ENCODE measurements around the gene MASP1.
"Not testable (repeated sequence)": the region's sequence is repeated elsewhere in the genome, so short reads cannot be mapped to it uniquely, and the experiment has no call there.

The MASP1 gene

DNA sequence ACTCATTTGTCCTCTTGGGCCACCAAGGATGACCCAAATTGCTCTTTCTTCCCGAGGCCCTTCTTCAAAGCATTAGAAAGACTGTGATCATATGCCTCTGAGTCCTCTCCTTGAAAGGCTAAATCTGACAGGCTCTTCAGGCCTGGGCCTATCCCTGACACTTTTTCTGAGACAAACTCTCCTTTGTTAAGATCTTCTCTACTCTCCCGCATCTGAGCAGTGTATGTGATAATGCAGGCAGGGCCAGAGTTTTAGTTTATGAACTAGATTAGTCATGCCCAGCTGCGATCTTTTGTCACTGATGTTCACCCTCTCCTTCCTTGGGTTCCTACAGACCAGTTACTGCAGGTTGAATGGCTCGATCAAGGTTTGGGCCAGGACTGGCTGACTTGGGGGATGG lies 39.2 kb downstream of the MASP1 start:
- H3K36me3 ChIP-seq (ENCODE audit: control insufficient read depth, insufficient read depth, low read length), result no peaks in the 10 kb centered on the region
- 0 out of 2 replicates have a peak, but pooled peaks cover 2% of the 10 kb centered on the region for H3K9me3 ChIP-seq (ENCODE audit: control insufficient read depth, insufficient read depth, low read depth, low read length)
- peaks cover 10% of the 10 kb centered on the region for H3K4me1 ChIP-seq (ENCODE audit: control insufficient read depth, insufficient read depth, low read length)
- H3K27me3 ChIP-seq (ENCODE audit: control insufficient read depth, insufficient read depth, low read length), result no peaks in the 10 kb centered on the region
- H3K27ac ChIP-seq (ENCODE audit: low read depth, low read length), result no peak overlapping the region
- no peak overlapping the region for H3K9ac ChIP-seq (ENCODE audit: low read length)
- no peak overlapping the region for H3K4me3 ChIP-seq (ENCODE audit: low read depth, low read length)

- Histone ChIP-seq H3K27ac (ENCODE audit: low read depth, low read length) (no peak overlapping the region), H3K4me3 (ENCODE audit: low read depth, low read length) (no peak overlapping the region), H3K4me1 (ENCODE audit: control insufficient read depth, insufficient read depth, low read length) (peaks cover 10% of the 10 kb centered on the region), H3K9me3 (ENCODE audit: control insufficient read depth, insufficient read depth, low read depth, low read length) (0 out of 2 replicates have a peak, but pooled peaks cover 2% of the 10 kb centered on the region), H3K9ac (ENCODE audit: low read length) (no peak overlapping the region), H3K27me3 (ENCODE audit: control insufficient read depth, insufficient read depth, low read length) (no peaks in the 10 kb centered on the region), H3K36me3 (ENCODE audit: control insufficient read depth, insufficient read depth, low read length) (no peaks in the 10 kb centered on the region)
These were observed 39.9 kb downstream of the MASP1 start for GRCh38 chr3:187251599-187251998.

GRCh38 chr3:187247398-187247797 lies 44.1 kb downstream of the MASP1 start:
- no peak overlapping the region for H3K27ac ChIP-seq (ENCODE audit: low read depth, low read length)
- no peak overlapping the region for H3K9ac ChIP-seq (ENCODE audit: low read length)
- H3K36me3 ChIP-seq (ENCODE audit: control insufficient read depth, insufficient read depth, low read length), result no peaks in the 10 kb centered on the region
- peaks cover 10% of the 10 kb centered on the region for H3K4me1 ChIP-seq (ENCODE audit: control insufficient read depth, insufficient read depth, low read length)
- H3K9me3 ChIP-seq (ENCODE audit: control insufficient read depth, insufficient read depth, low read depth, low read length), result 0 out of 2 replicates have a peak, but pooled peaks cover 2% of the 10 kb centered on the region
- H3K27me3 ChIP-seq (ENCODE audit: control insufficient read depth, insufficient read depth, low read length), result no peaks in the 10 kb centered on the region
- no peak overlapping the region for H3K4me3 ChIP-seq (ENCODE audit: low read depth, low read length)

GRCh38 chr3:187243933-187244524 lies 47.5 kb downstream of the MASP1 start:
- H3K9me3 ChIP-seq (ENCODE audit: control insufficient read depth, insufficient read depth, low read depth, low read length), result peaks cover 10% of the 10 kb centered on the region
- H3K27ac ChIP-seq (ENCODE audit: low read depth, low read length), result no peak overlapping the region
- no peaks in the 10 kb centered on the region for H3K27me3 ChIP-seq (ENCODE audit: control insufficient read depth, insufficient read depth, low read length)
- H3K4me3 ChIP-seq (ENCODE audit: low read depth, low read length), result no peak overlapping the region
- no peaks in the 10 kb centered on the region for H3K36me3 ChIP-seq (ENCODE audit: control insufficient read depth, insufficient read depth, low read length)
- H3K4me1 ChIP-seq (ENCODE audit: control insufficient read depth, insufficient read depth, low read length), result no peaks in the 10 kb centered on the region
- H3K9ac ChIP-seq (ENCODE audit: low read length), result no peak overlapping the region

- no peaks in the 10 kb centered on the region for H3K4me1 ChIP-seq (ENCODE audit: control insufficient read depth, insufficient read depth, low read length)
- no peaks in the 10 kb centered on the region for H3K36me3 ChIP-seq (ENCODE audit: control insufficient read depth, insufficient read depth, low read length)
- H3K27me3 ChIP-seq (ENCODE audit: control insufficient read depth, insufficient read depth, low read length), result no peaks in the 10 kb centered on the region
- no peak overlapping the region for H3K4me3 ChIP-seq (ENCODE audit: low read depth, low read length)
- peaks cover 10% of the 10 kb centered on the region for H3K9me3 ChIP-seq (ENCODE audit: control insufficient read depth, insufficient read depth, low read depth, low read length)
- H3K9ac ChIP-seq (ENCODE audit: low read length), result no peak overlapping the region
- no peak overlapping the region for H3K27ac ChIP-seq (ENCODE audit: low read depth, low read length)
These were observed 48.6 kb downstream of the MASP1 start for GRCh38 chr3:187242900-187243299.

GRCh38 chr3:187242435-187242834 lies 49.1 kb downstream of the MASP1 start:
- no peaks in the 10 kb centered on the region for H3K4me1 ChIP-seq (ENCODE audit: control insufficient read depth, insufficient read depth, low read length)
- H3K27me3 ChIP-seq (ENCODE audit: control insufficient read depth, insufficient read depth, low read length), result no peaks in the 10 kb centered on the region
- no peak overlapping the region for H3K27ac ChIP-seq (ENCODE audit: low read depth, low read length)
- H3K36me3 ChIP-seq (ENCODE audit: control insufficient read depth, insufficient read depth, low read length), result no peaks in the 10 kb centered on the region
- peaks cover 10% of the 10 kb centered on the region for H3K9me3 ChIP-seq (ENCODE audit: control insufficient read depth, insufficient read depth, low read depth, low read length)
- H3K9ac ChIP-seq (ENCODE audit: low read length), result no peak overlapping the region
- no peak overlapping the region for H3K4me3 ChIP-seq (ENCODE audit: low read depth, low read length)

GRCh38 chr3:187238835-187239234 lies 52.7 kb downstream of the MASP1 start:
- not testable (repeated sequence) for H3K4me3 ChIP-seq (ENCODE audit: low read depth, low read length); H3K36me3 ChIP-seq (ENCODE audit: control insufficient read depth, insufficient read depth, low read length); H3K27ac ChIP-seq (ENCODE audit: low read depth, low read length); H3K9ac ChIP-seq (ENCODE audit: low read length); H3K4me1 ChIP-seq (ENCODE audit: control insufficient read depth, insufficient read depth, low read length); H3K9me3 ChIP-seq (ENCODE audit: control insufficient read depth, insufficient read depth, low read depth, low read length); H3K27me3 ChIP-seq (ENCODE audit: control insufficient read depth, insufficient read depth, low read length)

GRCh38 chr3:187238239-187238638 lies 53.3 kb downstream of the MASP1 start:
- Histone ChIP-seq H3K36me3 (ENCODE audit: control insufficient read depth, insufficient read depth, low read length) (no peaks in the 10 kb centered on the region), H3K9me3 (ENCODE audit: control insufficient read depth, insufficient read depth, low read depth, low read length) (peaks cover 10% of the 10 kb centered on the region), H3K9ac (ENCODE audit: low read length) (no peak overlapping the region), H3K27me3 (ENCODE audit: control insufficient read depth, insufficient read depth, low read length) (no peaks in the 10 kb centered on the region), H3K27ac (ENCODE audit: low read depth, low read length) (no peak overlapping the region), H3K4me1 (ENCODE audit: control insufficient read depth, insufficient read depth, low read length) (no peaks in the 10 kb centered on the region), H3K4me3 (ENCODE audit: low read depth, low read length) (no peak overlapping the region)

- H3K9ac ChIP-seq (ENCODE audit: low read length), result no peak overlapping the region
- peaks cover 10% of the 10 kb centered on the region for H3K9me3 ChIP-seq (ENCODE audit: control insufficient read depth, insufficient read depth, low read depth, low read length)
These were observed 53.8 kb downstream of the MASP1 start for GRCh38 chr3:187237741-187238140.

DNA sequence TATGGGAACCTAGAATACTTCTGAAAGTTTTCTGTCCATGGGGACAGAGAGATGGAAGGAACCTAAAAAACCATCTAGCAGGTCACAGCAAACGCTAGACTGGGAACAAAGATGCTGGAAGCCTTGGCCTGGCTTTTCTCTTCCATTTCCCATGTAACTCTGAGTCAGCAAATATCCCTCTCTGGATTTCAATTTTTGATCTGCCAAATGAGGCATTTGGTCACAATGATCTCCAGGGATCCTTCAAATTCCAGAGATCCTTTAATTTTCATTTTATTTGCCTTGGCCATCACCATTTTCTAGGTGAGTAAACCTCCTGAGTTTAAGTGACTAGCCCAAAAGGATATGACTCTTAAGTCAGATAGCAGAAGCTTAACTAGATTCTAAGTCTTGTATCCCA lies 54.6 kb downstream of the MASP1 start:
- no peak overlapping the region for H3K27ac ChIP-seq (ENCODE audit: low read depth, low read length)
- no peaks in the 10 kb centered on the region for H3K4me1 ChIP-seq (ENCODE audit: control insufficient read depth, insufficient read depth, low read length)
- no peak overlapping the region for H3K9ac ChIP-seq (ENCODE audit: low read length)
- H3K9me3 ChIP-seq (ENCODE audit: control insufficient read depth, insufficient read depth, low read depth, low read length), result peaks cover 10% of the 10 kb centered on the region
- H3K36me3 ChIP-seq (ENCODE audit: control insufficient read depth, insufficient read depth, low read length), result no peaks in the 10 kb centered on the region
- no peaks in the 10 kb centered on the region for H3K27me3 ChIP-seq (ENCODE audit: control insufficient read depth, insufficient read depth, low read length)
- no peak overlapping the region for H3K4me3 ChIP-seq (ENCODE audit: low read depth, low read length)

More at GRCh38 chr3:187237741-187238140, 53.8 kb downstream of the MASP1 start:
- H3K4me3 ChIP-seq (ENCODE audit: low read depth, low read length), result no peak overlapping the region
- H3K4me1 ChIP-seq (ENCODE audit: control insufficient read depth, insufficient read depth, low read length), result no peaks in the 10 kb centered on the region
- H3K36me3 ChIP-seq (ENCODE audit: control insufficient read depth, insufficient read depth, low read length), result no peaks in the 10 kb centered on the region
- H3K27ac ChIP-seq (ENCODE audit: low read depth, low read length), result no peak overlapping the region
- H3K27me3 ChIP-seq (ENCODE audit: control insufficient read depth, insufficient read depth, low read length), result no peaks in the 10 kb centered on the region

DNA sequence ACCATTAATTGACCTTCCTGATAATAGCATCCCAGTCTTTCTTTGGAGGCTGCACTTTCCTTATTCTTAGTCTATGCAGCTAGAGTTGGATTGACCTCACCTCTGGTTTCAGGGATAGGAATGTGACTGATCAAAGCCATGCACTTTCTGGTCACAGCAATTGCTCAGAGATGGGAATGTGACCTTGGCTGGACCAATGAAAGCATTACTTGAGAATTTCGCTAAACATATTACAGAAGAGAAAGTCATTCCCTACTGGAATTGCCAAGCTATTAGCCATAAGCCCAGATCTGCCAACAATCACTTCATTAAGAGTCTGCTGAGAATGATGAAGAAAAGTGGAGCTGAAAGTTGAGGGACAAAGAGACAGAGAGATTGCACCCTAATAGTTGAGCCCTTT lies 61.5 kb downstream of the MASP1 start:
- Histone ChIP-seq H3K9me3 (ENCODE audit: control insufficient read depth, insufficient read depth, low read depth, low read length) (no peaks in the 10 kb centered on the region), H3K9ac (ENCODE audit: low read length) (no peak overlapping the region), H3K36me3 (ENCODE audit: control insufficient read depth, insufficient read depth, low read length) (no peaks in the 10 kb centered on the region), H3K27me3 (ENCODE audit: control insufficient read depth, insufficient read depth, low read length) (no peaks in the 10 kb centered on the region), H3K27ac (ENCODE audit: low read depth, low read length) (no peak overlapping the region), H3K4me3 (ENCODE audit: low read depth, low read length) (no peak overlapping the region), H3K4me1 (ENCODE audit: control insufficient read depth, insufficient read depth, low read length) (no peaks in the 10 kb centered on the region)

- no peaks in the 10 kb centered on the region for H3K9me3 ChIP-seq (ENCODE audit: control insufficient read depth, insufficient read depth, low read depth, low read length)
- no peaks in the 10 kb centered on the region for H3K36me3 ChIP-seq (ENCODE audit: control insufficient read depth, insufficient read depth, low read length)
- H3K4me1 ChIP-seq (ENCODE audit: control insufficient read depth, insufficient read depth, low read length), result no peaks in the 10 kb centered on the region
- no peak overlapping the region for H3K27ac ChIP-seq (ENCODE audit: low read depth, low read length)
- no peaks in the 10 kb centered on the region for H3K27me3 ChIP-seq (ENCODE audit: control insufficient read depth, insufficient read depth, low read length)
- H3K4me3 ChIP-seq (ENCODE audit: low read depth, low read length), result no peak overlapping the region
- H3K9ac ChIP-seq (ENCODE audit: low read length), result no peak overlapping the region
These were observed 62.8 kb downstream of the MASP1 start for GRCh38 chr3:187228740-187229139.

Data from HUES6 (cell line).